HG02870 (cell line): Measurements from ENCODE around the gene AMPH.

Experiments
- ATAC-seq: cut with Tn5 transposase; IDR thresholded peaks from one replicate; pipeline ENCODE4 v1.9.1; 2021; ENCODE audit warnings: mild to moderate bottlenecking, moderate library complexity; ENCODE audit not compliant: unreplicated experiment

Gene AMPH

GRCh38 chr7:38630720-38631673, at the start of gene AMPH:
Gene AMPH, minus strand, starts transcription at chr7:38631373. Its CDS starts 22 bp downstream, at chr7:38631351.
- no peak for ATAC-seq

- no peak for ATAC-seq
Observed at GRCh38 chr7:38679419-38679818, 48.2 kb upstream of the AMPH start.

- ATAC-seq: no peak
Observed at GRCh38 chr7:38678698-38679054, 47.5 kb upstream of the AMPH start.

- no peak for ATAC-seq
Observed at GRCh38 chr7:38677981-38678697, 47.0 kb upstream of the AMPH start.

GRCh38 chr7:38675494-38676106, 44.4 kb upstream of the AMPH start:
- ATAC-seq: no peak

- no peak for ATAC-seq
Observed at GRCh38 chr7:38674513-38674912, 43.3 kb upstream of the AMPH start.

- no peak for ATAC-seq
Observed at GRCh38 chr7:38673795-38674194, 42.6 kb upstream of the AMPH start.

GRCh38 chr7:38671911-38672905, 41.0 kb upstream of the AMPH start:
- ATAC-seq: peak; percentile 67

GRCh38 chr7:38669965-38670520, 38.9 kb upstream of the AMPH start:
- no peak for ATAC-seq

- no peak for ATAC-seq
Observed at GRCh38 chr7:38664972-38665371, 33.8 kb upstream of the AMPH start.

GRCh38 chr7:38660427-38661099, 29.4 kb upstream of the AMPH start:
- ATAC-seq: peak; percentile 75

GRCh38 chr7:38659931-38660330, 28.8 kb upstream of the AMPH start:
- no peak for ATAC-seq

- no peak for ATAC-seq
Observed at GRCh38 chr7:38658921-38659320, 27.7 kb upstream of the AMPH start.

- ATAC-seq: no peak
Observed at GRCh38 chr7:38656968-38657367, 25.8 kb upstream of the AMPH start.

GRCh38 chr7:38655833-38656774, 24.9 kb upstream of the AMPH start:
- ATAC-seq: no peak

- no peak for ATAC-seq
Observed at GRCh38 chr7:38637957-38638356, 6.8 kb upstream of the AMPH start.

- ATAC-seq: no peak
Observed at GRCh38 chr7:38632411-38632810, 1.2 kb upstream of the AMPH start.
